Smooth muscle cell of the brain vasculature (primary cell): ENCODE data around the gene IREB2.
"Not testable (repeated sequence)": the region's sequence is repeated elsewhere in the genome, so short reads cannot be mapped to it uniquely, and the experiment has no call there.

Experiments used
- DNase-seq: peaks from one replicate; pipeline ENCODE4 v3.0.0-alpha.2; 2012; ENCODE audit warnings: low read depth, low spot score

IREB2 gene

DNA sequence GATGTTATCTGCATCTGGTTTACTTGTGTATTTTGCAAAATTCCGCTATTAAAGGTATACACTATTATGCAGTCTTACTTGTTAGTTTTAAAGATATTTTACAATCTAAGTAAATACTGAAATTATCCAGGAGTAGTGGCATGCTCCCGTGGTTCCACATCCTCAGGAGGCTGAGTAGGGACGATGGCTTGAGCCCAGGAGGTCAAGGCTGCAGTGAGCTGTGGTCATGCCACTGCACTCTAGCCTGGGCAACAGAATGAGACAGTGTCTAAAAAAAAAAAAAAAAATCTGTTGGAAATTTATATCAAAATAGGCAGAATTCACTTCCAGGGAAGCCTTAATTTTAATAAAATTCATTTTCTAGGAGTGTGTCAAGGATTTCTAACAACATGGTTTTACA lies 41.6 kb downstream of the IREB2 start:
- DNase-seq, result no peak

DNA sequence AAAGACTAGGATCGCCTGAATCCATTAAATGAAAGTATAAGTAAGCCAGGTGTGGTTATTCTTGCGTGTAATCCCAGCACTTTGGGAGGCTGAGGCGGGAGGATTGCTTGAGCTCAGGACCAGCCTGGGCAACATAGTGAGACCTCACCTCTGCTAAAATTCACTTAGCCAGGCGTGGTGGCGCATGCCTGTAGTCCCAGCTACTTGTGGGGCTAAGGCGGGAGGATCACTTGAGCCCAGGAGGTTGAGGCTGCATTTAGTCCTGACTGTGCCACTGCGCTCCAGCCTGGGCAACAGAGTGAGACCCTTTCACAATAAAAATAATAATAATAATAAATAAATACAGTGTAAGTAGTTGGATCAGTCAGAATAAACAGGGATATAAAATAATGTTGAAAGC lies 43.9 kb downstream of the IREB2 start:
- DNase-seq, result no peak

DNA sequence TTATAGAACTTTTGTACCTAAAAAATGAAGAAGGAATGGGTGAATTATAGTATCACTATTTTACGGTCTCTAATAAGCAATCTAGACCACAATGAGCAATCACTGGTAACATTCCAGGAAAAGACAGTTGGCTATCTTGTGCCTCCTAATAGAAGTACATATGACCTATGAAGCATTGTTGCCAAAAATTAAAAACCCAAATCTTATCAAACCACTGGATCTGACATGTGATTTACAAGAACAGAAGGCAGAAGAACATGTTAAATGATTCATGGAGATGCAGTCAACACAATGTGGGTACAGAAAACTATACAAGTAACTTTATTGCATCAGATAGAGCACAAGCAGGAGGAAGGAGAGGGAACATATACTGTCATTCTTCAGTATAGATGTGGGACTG lies 54.9 kb downstream of the IREB2 start:
- DNase-seq, result no peak

DNA sequence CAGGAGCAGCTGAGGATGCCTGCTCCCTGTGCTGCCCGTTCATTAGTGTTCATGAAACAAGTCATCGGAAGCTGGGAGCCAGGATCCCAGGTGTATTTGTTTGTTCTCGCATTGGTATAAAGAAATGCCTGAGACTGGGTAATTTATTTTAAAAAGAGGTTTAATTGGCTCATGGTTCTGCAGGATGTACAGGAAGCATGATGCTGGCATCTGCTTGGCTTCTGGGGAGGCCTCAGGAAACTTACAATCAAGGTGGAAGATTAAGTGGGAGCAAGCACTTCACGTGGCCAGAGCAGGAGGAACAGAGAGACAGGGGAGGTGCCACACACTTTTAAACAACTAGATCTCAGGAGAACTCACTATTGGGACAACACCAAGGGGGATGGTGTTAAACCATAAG lies 63.8 kb downstream of the IREB2 start:
- no peak for DNase-seq

DNA sequence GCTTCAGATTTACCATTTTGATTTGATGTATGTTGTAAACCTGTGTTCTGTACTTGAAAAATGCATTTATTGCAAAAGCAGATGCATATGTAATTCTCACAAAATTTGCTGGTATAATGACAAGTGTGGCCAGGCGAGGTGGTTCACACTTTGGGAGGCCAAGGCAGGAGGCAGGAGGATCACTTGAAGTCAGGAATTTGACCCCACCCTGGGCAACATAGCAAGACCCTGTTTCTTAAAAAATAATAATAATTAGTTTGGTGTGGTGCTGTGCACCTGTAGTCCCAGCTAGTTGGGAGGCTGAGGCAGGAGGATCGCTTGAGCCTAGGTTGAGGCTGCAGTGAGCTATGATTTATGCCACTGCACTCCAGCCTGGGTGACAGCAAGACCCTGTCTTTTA lies 64.6 kb downstream of the IREB2 start:
- no peak for DNase-seq

DNA sequence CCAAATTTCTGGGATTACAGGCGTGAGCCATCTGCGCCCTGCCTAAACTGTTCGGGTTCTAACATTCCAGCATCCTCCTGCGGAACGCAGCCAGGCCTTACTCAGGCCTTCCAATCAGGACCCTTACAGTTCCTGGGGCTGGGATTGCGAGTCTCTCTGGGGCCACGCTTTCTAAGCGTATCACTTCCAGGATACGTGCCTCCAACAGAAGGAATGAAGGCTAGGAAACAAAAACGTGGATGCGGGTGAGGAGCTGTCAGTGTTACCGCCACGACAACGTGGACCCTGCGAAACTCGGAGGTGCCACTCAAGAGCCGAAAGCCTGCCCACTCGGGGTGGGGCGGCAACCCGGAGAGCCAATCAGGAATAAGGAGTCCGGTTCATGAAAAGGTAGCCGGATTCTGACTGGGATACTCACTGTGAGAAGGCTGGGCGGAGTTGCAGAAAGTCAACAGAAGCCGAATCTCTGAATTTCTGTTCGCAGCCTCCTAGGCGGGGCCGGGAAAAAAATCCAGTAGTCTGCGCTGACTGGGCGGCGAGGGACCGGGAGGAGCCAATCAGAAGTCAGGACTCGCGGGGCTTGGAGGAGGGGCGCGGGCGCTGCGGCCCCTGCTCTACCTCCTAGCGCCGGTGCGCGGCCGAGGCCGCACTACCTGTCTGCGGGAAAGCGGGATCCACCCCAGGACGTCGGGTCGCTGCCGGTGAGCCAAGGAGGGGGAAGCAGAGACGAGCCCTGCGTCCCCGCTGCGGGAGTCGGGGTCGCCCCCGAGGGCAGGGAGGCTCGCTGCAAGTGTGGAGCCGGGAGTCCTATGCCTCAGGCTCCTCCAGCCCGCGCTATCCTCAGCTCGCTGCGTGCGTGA lies 69.2 kb downstream of the IREB2 start, which contains the start of gene HYKK:
Gene HYKK (plus strand): TSS at position 607 of the 860 bp plus-strand sequence. CDS start 5,512 bp downstream, outside the sequence.
- DNase-seq, result peak; percentile 91

DNA sequence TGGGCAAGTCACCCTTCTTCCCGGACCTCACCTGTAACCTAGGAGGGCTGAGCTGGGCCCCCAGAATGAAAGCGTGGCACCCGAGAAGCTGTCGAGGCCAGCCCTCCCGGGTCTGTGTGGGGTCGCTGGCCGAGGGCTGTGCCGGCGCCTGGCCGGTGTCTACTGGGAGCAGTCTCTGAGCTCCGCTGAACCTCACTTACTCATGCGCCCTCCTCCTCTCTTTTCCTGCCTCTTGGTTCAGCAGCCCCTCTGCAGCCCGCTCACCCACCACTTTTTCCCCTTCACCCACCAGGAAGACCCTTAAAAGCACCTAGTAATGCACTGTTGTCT lies 69.8 kb downstream of the IREB2 start:
- no peak for DNase-seq

DNA sequence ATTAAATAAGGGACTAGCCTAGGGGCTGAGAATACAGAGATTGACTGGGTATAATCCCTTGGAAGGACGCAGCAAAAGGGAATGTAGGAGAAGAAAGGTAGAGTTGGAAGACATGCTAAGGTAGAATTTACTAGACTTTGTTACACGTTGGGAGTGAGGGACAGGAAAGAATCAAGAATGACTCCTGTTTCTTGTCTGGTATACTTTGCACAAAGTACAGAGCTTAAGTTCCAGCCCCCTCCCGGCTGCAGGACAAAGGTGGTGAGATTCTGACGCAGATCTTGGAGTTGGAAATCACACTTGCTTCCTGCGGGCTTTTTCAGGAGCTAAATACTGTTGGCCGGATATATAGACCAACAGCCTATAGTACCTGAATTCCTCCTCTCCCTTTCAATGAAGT lies 70.3 kb downstream of the IREB2 start:
- no peak for DNase-seq

DNA sequence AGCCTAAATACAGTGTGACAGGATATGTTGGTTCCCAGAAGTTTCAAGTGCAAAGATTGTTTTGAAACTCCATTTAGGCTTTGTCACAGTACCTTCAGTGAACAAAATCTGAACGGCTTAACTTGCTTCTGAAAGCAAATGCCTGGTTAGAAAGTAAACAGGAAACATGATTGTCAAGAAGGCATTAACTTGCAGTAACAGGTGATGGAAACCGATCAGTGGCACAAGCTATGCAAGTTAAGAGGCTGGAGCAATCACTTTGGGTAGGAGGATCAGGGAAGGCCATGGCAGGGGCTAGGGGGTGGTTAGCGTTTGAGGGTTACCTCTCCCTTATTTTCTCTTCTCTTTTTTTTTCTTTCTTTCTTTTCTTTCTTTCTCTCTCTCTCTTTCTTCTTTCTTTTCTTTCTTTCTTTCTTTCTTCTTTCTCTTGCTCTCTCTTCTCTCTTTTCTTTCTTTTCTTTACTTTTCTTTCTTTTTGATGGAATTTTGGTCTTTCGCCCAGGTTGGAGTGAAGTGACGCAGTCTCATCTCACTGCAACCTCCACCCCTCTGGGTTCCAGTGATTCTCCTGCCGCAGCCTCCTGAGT lies 71.8 kb downstream of the IREB2 start:
- DNase-seq, result no peak

DNA sequence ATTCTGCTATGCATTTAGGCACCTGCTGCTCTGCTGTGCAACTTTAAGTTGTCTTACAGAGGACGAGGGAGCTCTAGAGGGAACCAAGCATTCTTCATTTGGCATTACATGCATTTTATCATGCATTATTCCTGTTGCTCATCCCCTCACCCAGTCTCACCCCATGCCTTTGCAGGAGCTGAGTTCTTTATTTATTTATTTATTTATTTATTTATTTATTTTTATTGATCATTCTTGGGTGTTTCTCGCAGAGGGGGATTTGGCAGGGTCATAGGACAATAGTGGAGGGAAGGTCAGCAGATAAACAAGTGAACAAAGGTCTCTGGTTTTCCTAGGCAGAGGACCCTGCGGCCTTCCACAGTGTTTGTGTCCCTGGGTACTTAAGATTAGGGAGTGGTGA lies 82.0 kb downstream of the IREB2 start:
- DNase-seq, result not testable (repeated sequence)

DNA sequence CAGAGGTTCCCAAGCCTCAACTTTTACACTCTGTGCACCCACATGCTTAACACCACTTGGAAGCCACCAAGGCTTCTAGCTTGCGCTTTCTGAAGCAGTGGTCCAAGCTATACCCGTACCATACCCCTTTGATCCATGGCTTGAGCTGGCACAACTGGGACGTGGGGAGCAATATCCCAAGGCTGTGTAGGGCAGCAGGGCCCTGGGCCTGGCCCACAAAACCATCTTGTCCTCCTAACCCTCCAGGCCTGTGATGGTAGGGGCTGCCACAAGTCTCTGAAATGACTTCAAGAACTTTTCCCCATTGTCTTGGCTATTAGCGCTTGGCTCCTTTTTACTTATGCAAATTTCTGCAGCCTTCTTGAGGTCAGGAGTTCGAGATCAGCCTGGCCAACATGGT lies 86.2 kb downstream of the IREB2 start:
- no peak for DNase-seq

DNA sequence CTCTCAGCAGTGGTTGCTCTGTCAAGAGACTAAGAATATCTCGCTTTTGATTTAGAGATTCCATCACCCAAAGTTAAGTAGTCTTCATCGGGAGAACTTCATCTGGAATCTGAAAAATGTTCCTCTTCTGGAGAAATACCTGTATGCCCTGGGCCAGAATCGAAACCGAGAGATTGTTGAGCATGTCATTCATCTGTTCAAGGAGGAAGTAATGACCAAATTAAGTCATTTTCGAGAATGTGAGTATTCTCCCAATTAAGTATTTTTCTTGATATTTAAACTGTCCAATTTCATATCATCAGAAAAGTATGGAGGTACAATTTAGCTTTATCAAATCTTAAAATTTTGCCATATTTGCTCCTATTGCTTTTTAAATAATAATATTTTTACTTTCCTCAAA lies 89.3 kb downstream of the IREB2 start:
- DNase-seq, result no peak

DNA sequence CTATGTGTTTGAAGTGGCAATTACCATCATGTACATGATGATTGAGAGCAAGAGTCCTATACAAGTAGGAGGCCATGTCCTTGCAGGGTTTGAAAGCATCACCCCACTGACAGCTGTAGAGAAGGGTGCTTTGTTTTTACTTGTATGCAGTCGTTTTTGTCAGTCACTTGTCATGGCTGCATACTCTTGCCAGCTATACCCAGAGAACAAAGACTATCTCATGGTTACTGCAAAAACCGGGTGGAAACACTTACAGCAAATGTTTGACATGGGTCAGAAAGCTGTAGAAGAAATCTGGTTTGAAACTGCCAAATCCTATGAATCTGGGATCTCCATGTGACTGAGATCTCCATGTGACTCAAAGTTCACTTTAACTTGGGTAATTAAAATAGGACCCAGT lies 95.3 kb downstream of the IREB2 start:
- DNase-seq, result no peak

DNA sequence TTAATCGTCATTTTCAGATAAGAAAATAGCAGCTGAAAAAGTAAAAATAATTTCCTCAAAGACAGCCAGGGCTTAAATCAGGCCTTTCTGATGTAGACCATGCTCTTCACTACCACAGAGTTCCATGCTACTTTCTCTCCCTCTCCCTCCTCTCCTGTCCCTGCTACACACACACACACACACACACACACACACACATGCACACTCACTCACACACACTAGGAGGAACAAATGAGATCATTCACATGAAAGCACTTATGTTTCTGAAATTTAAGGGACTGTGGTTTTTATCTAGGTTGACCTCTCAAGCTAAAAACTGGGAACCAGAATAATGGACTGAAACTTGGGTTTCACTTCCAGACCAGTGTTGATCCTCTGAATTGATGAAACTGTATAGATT lies 98.1 kb downstream of the IREB2 start:
- no peak for DNase-seq

DNA sequence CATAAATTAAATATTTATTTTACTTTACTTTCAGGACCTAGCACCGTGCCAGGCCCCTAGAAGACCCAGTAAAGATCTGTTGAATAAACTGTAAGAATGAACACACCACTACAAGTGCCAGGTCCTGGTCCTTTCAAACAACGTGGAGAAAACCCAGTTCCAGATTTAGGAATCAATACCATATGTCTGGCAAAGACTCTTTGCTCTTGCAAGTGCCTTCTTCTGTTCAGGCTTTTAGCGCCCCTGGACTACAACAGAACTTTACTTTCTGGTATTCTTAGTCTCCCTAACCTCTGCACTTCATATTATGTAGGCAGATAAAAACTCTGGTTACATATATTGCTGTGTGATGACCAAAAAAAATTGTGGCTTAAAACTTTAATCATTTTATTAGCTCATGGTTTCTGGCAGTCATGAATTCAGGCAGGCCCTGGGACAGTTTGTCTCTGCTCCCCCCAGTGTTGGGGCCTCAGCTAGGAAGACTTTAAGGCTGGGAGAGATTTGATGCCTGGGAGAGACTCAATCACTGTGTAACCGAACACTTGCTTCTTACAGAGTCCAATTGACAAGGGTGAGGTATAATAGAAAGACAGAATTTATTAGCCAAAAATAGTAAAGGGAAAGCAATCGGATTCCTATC lies 99.4 kb downstream of the IREB2 start:
- DNase-seq, result no peak

DNA sequence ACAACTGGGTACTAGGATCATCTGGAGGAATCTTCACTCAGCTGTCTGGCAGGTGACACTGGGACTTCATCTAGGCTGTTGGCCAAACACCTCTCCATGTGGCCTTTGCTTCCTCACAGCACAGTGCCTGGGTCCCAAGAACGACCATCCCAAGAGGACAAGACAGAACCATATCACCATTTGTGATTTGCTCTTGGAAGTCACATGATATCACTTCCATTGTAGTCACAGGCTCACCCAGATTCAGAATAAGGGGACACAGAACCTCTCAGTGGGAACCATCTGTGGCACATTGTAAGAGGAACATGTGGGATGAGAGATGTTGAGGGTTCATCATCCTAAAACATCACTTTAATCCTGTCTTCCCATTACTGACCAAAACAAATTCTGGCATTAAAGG lies 100.3 kb downstream of the IREB2 start:
- no peak for DNase-seq

DNA sequence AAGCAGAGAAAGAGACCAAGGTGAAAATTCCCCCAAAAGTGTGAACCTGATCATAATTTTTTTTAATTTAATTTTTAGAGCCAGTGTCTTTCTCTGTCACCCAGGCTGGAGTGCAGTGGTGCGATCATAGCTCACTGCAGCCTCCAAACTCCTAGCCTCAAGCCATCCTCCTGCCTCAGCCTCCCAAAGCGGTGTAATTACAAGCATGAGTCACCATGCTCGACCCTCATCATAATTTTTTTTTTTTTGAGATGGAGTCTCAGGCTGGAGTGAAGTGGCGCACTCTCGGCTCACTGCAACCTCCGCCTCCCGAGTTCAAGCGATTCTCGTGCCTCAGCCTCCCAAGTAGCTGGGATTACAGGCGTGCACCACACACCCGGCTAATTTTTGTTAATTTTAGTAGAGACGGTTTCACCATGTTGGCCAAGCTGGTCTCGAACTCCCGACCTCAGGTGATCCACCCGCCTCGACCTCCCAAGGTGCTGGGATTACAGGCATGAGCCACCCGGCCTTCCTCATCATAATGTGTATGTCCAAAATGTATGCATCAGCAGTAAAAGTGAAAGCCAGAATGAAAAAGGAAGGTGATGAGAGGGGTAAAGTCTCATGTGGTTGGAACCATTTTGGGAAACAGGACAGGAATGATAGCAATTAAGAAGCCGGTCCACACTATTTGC lies 101.6 kb downstream of the IREB2 start:
- not testable (repeated sequence) for DNase-seq

DNA sequence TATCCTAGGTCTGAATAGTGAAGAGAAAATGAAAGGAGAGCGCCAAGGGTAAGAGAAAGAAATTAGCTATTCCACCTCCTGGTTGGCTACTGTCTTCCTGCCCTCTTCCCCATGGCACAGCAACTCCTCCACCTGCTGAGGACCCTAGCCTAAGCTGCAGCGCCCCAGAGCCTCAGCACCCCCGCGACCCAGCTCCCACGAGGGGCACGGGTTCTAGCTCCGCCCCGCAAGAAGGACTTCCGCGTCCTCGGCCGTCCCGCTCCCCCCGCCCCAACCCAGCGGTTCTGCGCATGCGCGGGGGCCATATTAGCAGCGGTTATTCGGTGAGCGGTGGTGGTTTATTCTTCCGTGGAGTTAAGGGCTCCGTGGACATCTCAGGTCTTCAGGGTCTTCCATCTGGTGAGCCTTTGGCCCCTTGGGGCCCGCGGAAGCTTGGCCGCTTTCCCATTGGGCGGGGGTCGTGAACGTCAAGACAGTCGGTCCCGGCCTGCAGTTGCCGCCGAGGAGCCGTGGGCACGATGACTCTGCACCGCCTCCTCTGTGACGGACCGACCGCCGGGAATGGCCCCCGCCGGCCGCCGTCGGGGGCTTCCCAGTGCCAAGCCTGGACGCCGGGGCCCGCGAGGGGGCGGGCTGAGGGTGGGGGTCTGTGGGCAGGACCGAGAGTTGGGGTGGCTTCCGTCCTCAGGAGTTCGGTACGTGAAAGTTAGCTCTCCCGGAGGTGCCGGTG lies 102.3 kb downstream of the IREB2 start, which contains the start of gene PSMA4:
Gene PSMA4 (plus strand): TSS at position 304 of the 730 bp plus-strand sequence. CDS start 1,484 bp downstream, outside the sequence.
- peak; percentile 58 for DNase-seq

DNA sequence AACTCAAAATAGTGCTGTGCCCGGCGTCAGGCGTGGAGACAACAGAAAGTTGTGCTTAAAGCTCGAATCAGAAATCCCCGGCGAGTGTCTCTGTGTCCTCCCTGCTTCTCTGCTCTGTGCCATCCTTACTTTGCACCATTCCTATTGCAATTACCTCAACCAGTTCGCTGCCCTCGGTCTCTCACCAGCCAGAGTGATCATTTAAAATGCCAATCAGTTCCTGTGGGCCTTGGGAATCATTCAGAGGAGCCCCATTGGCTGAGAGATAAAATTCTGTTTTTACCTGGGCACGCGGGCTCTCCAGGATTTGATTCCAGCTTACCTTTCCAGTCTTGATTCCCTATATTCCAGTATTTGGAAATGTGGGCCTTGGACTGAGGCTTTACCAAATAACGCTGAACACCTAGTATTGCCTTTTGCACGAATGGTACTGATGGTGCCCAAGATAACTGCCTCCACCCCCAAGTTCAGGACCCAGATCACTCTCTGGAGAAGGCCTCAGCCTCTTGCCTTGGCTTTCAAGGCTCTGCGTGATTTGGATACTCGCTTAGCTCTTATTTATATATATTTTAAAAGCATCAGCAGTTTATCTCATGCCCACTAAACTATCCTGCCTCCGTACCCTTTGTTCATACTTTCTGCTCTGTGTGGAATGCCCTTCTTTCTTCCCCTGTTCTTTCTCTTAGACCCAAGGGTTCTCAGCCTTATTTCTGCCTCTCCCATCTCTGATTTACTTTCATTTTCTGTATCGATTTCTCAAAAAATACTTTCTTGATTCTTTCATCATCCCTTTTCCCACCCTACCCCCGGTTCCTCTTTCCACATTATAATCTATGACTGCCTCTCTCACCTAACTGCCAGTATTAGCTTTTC lies 103.1 kb downstream of the IREB2 start:
- DNase-seq, result no peak

DNA sequence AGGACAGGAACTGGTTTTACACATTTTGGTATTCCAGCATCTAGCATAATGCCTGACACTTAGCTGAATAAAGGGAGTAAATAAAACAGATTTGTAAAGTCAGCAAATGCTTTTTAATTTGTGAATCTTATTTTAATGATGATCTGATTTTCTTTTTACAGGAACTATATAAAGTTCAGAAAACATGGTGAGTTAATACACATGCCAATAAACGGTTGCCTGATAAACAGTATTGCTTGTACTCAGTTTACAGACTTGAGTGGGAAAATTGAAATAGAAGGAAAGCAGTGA lies 103.7 kb downstream of the IREB2 start:
- DNase-seq, result no peak

DNA sequence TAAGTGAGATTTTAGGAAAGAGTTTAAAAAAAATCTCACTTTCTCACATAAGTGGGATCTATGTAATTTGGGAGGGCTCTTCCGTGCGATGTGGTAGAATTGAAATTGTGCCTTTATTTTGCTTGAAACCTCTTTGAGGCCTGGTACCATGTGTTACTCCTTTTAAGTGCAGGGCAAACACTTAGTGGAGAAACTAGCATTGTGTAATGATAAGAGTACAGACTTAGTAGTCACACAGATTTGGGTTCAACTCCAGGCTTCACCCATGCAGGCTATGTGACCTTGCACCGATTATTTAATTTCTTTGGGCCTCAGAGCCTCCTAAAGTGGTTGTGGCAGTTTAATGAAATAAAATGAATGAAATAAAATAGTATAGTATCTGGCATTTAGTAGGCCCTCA lies 104.6 kb downstream of the IREB2 start:
- DNase-seq, result no peak
